ENCODE measurements around the gene PLGRKT. TPM values are rescaled to one million over a fixed set of nuclear protein-coding genes. Genes with fewer than 3 reads are reported as not detected.

Gene PLGRKT
- total and polyA plus RNA-seq, 2 experiments from 2014 or later, result 13.1 to 31.5 TPM

DNA sequence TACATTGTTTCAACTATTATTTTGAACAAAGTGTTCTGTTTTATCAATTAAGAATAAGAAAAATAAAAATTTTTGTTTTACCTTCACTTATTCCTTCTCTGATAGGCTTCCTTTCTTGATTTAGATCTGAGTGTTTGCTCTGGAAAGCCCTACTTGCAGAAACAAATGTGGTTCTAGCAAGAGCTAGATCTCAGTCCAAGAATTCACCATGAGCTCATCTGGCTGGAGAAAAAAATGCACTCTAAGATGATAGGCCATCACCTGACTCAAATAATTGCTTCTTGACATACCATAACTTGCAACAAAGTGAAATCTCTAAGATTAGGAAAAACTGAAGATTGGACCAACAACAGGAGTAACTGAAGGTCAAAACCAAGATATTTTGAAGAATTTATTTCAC, 126.9 kb downstream of the PLGRKT start:
- Histone ChIP-seq H3K79me2 (replicated peaks; ENCODE audit: insufficient read depth) (no peaks in the 10 kb centered on the region), H4K20me1 (replicated peaks; ENCODE audit: insufficient read depth) (no peaks in the 10 kb centered on the region), H3K4me2 (no peak overlapping the region), H3K27ac (ENCODE audit: low read depth) (no peak overlapping the region), H3K4me3 (no peak overlapping the region), H3F3A (replicated peaks; ENCODE audit: low read depth) (no peaks in the 10 kb centered on the region), H3K36me3 (ENCODE audit: insufficient read depth) (no peaks in the 10 kb centered on the region), H3K9me2 (ENCODE audit: insufficient read depth) (0 out of 2 replicates have a peak, but pooled peaks cover 5% of the 10 kb centered on the region), H2AFZ (no peak overlapping the region), H3K27me3 (ENCODE audit: insufficient read depth) (no peaks in the 10 kb centered on the region), H3K4me1 (ENCODE audit: insufficient read depth) (no peaks in the 10 kb centered on the region)
- TF ChIP-seq, protein P1, sequence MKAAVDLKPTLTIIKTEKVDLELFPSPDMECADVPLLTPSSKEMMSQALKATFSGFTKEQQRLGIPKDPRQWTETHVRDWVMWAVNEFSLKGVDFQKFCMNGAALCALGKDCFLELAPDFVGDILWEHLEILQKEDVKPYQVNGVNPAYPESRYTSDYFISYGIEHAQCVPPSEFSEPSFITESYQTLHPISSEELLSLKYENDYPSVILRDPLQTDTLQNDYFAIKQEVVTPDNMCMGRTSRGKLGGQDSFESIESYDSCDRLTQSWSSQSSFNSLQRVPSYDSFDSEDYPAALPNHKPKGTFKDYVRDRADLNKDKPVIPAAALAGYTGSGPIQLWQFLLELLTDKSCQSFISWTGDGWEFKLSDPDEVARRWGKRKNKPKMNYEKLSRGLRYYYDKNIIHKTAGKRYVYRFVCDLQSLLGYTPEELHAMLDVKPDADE (IDR thresholded peaks at IDR 0.05), result no peak
- no peak for TF ChIP-seq EZH2 (IDR thresholded peaks at IDR 0.05; ENCODE audit: low read depth, unreplicated experiment)
- no peak for TF ChIP-seq JUNB (IDR thresholded peaks at IDR 0.05; ENCODE audit: unreplicated experiment)
- TF ChIP-seq CREB1 (CRISPR knock-in tag; IDR thresholded peaks at IDR 0.05; ENCODE audit: low read depth), result no peak
- TF ChIP-seq POLR2AphosphoS5 (IDR thresholded peaks at IDR 0.05; ENCODE audit: low read depth), result no peak
- TF ChIP-seq, protein P2, sequence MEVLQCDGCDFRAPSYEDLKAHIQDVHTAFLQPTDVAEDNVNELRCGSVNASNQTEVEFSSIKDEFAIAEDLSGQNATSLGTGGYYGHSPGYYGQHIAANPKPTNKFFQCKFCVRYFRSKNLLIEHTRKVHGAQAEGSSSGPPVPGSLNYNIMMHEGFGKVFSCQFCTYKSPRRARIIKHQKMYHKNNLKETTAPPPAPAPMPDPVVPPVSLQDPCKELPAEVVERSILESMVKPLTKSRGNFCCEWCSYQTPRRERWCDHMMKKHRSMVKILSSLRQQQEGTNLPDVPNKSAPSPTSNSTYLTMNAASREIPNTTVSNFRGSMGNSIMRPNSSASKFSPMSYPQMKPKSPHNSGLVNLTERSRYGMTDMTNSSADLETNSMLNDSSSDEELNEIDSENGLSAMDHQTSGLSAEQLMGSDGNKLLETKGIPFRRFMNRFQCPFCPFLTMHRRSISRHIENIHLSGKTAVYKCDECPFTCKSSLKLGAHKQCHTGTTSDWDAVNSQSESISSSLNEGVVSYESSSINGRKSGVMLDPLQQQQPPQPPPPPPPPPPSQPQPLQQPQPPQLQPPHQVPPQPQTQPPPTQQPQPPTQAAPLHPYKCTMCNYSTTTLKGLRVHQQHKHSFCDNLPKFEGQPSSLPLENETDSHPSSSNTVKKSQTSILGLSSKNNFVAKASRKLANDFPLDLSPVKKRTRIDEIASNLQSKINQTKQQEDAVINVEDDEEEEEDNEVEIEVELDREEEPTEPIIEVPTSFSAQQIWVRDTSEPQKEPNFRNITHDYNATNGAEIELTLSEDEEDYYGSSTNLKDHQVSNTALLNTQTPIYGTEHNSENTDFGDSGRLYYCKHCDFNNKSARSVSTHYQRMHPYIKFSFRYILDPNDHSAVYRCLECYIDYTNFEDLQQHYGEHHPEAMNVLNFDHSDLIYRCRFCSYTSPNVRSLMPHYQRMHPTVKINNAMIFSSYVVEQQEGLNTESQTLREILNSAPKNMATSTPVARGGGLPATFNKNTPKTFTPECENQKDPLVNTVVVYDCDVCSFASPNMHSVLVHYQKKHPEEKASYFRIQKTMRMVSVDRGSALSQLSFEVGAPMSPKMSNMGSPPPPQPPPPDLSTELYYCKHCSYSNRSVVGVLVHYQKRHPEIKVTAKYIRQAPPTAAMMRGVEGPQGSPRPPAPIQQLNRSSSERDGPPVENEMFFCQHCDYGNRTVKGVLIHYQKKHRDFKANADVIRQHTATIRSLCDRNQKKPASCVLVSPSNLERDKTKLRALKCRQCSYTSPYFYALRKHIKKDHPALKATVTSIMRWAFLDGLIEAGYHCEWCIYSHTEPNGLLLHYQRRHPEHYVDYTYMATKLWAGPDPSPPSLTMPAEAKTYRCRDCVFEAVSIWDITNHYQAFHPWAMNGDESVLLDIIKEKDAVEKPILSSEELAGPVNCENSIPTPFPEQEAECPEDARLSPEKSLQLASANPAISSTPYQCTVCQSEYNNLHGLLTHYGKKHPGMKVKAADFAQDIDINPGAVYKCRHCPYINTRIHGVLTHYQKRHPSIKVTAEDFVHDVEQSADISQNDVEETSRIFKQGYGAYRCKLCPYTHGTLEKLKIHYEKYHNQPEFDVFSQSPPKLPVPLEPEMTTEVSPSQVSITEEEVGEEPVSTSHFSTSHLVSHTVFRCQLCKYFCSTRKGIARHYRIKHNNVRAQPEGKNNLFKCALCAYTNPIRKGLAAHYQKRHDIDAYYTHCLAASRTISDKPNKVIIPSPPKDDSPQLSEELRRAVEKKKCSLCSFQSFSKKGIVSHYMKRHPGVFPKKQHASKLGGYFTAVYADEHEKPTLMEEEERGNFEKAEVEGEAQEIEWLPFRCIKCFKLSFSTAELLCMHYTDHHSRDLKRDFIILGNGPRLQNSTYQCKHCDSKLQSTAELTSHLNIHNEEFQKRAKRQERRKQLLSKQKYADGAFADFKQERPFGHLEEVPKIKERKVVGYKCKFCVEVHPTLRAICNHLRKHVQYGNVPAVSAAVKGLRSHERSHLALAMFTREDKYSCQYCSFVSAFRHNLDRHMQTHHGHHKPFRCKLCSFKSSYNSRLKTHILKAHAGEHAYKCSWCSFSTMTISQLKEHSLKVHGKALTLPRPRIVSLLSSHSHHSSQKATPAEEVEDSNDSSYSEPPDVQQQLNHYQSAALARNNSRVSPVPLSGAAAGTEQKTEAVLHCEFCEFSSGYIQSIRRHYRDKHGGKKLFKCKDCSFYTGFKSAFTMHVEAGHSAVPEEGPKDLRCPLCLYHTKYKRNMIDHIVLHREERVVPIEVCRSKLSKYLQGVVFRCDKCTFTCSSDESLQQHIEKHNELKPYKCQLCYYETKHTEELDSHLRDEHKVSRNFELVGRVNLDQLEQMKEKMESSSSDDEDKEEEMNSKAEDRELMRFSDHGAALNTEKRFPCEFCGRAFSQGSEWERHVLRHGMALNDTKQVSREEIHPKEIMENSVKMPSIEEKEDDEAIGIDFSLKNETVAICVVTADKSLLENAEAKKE (CRISPR knock-in tag; IDR thresholded peaks at IDR 0.05), result no peak
- no peak for TF ChIP-seq ZNF331 (CRISPR knock-in tag; IDR thresholded peaks at IDR 0.05; ENCODE audit: low read depth)
- no peak for TF ChIP-seq NANOG (IDR thresholded peaks at IDR 0.05; ENCODE audit: borderline replicate concordance)
- TF ChIP-seq STAT1 (IDR thresholded peaks at IDR 0.05; ENCODE audit: unreplicated experiment), result no peak
- TF ChIP-seq, protein P3, sequence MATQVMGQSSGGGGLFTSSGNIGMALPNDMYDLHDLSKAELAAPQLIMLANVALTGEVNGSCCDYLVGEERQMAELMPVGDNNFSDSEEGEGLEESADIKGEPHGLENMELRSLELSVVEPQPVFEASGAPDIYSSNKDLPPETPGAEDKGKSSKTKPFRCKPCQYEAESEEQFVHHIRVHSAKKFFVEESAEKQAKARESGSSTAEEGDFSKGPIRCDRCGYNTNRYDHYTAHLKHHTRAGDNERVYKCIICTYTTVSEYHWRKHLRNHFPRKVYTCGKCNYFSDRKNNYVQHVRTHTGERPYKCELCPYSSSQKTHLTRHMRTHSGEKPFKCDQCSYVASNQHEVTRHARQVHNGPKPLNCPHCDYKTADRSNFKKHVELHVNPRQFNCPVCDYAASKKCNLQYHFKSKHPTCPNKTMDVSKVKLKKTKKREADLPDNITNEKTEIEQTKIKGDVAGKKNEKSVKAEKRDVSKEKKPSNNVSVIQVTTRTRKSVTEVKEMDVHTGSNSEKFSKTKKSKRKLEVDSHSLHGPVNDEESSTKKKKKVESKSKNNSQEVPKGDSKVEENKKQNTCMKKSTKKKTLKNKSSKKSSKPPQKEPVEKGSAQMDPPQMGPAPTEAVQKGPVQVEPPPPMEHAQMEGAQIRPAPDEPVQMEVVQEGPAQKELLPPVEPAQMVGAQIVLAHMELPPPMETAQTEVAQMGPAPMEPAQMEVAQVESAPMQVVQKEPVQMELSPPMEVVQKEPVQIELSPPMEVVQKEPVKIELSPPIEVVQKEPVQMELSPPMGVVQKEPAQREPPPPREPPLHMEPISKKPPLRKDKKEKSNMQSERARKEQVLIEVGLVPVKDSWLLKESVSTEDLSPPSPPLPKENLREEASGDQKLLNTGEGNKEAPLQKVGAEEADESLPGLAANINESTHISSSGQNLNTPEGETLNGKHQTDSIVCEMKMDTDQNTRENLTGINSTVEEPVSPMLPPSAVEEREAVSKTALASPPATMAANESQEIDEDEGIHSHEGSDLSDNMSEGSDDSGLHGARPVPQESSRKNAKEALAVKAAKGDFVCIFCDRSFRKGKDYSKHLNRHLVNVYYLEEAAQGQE (IDR thresholded peaks at IDR 0.05; ENCODE audit: unreplicated experiment), result no peak
- no peak for TF ChIP-seq EZH2phosphoT487 (IDR thresholded peaks at IDR 0.05; ENCODE audit: unreplicated experiment)
- TF ChIP-seq ZNF114 (CRISPR knock-in tag; IDR thresholded peaks at IDR 0.05), result no peak
- TF ChIP-seq, protein P4, sequence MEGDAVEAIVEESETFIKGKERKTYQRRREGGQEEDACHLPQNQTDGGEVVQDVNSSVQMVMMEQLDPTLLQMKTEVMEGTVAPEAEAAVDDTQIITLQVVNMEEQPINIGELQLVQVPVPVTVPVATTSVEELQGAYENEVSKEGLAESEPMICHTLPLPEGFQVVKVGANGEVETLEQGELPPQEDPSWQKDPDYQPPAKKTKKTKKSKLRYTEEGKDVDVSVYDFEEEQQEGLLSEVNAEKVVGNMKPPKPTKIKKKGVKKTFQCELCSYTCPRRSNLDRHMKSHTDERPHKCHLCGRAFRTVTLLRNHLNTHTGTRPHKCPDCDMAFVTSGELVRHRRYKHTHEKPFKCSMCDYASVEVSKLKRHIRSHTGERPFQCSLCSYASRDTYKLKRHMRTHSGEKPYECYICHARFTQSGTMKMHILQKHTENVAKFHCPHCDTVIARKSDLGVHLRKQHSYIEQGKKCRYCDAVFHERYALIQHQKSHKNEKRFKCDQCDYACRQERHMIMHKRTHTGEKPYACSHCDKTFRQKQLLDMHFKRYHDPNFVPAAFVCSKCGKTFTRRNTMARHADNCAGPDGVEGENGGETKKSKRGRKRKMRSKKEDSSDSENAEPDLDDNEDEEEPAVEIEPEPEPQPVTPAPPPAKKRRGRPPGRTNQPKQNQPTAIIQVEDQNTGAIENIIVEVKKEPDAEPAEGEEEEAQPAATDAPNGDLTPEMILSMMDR (conservative IDR thresholded peaks at IDR 0.05; ENCODE audit: low read depth in 2 of 2), result no peak
- ATAC-seq (no peak), DNase-seq (ENCODE audit: low spot score) (no peak)
- H3K4me3 Mint-ChIP-seq, result no peak overlapping the region
- no peaks in the 10 kb centered on the region for H3K4me1 Mint-ChIP-seq
- peaks cover 2% of the 10 kb centered on the region for H3K27me3 Mint-ChIP-seq (ENCODE audit: insufficient read depth, low read depth, poor library complexity)
- H3K9me3 Mint-ChIP-seq, result peaks cover 7% of the 10 kb centered on the region; the same call in 2 of the 3 replicates
- no peaks in the 10 kb centered on the region; the same call in 2 of the 3 replicates for H3K36me3 Mint-ChIP-seq (ENCODE audit: low read depth)
- no peak overlapping the region for H3K27ac Mint-ChIP-seq
